PC-3 (cell line): ENCODE results near the gene ZNF668.

Experiments
- EZH2phosphoT487 ChIP-seq: fragments of 300-600 bp; sonication (generic); IDR thresholded peaks from 2 replicates; pipeline ENCODE4 v1.6.1; 2018; ENCODE audit warnings: mild to moderate bottlenecking, antibody characterized with exemption, low read length, borderline replicate concordance
- TF ChIP-seq, protein P1 (sequence below): fragments of 300-600 bp; sonication (generic); conservative IDR thresholded peaks from 2 replicates; pipeline ENCODE4 v1.5.1; 2017; ENCODE audit warnings: antibody characterized with exemption, low read depth, mild to moderate bottlenecking, low read length

DNA sequence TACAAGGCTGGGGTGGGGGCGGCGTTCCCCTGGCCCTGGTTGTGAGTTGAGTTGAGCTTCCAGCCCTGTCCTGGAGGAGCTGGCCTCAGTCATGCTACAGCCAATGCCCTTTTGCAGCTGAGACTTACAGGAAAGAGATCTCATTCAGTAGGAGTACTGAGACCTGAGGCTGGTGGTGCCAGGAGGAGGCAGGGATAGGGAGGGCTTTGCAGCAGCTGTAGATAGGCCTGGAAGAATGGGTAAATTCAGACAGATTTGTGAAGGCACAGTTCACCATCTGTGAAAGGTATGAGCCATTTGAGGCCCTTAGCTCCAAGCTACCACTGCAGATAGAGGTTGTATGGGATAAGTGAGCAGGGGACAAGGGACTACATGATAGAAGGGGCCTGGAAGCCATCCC is 35.0 kb downstream of the ZNF668 start:
- TF ChIP-seq, protein P1, sequence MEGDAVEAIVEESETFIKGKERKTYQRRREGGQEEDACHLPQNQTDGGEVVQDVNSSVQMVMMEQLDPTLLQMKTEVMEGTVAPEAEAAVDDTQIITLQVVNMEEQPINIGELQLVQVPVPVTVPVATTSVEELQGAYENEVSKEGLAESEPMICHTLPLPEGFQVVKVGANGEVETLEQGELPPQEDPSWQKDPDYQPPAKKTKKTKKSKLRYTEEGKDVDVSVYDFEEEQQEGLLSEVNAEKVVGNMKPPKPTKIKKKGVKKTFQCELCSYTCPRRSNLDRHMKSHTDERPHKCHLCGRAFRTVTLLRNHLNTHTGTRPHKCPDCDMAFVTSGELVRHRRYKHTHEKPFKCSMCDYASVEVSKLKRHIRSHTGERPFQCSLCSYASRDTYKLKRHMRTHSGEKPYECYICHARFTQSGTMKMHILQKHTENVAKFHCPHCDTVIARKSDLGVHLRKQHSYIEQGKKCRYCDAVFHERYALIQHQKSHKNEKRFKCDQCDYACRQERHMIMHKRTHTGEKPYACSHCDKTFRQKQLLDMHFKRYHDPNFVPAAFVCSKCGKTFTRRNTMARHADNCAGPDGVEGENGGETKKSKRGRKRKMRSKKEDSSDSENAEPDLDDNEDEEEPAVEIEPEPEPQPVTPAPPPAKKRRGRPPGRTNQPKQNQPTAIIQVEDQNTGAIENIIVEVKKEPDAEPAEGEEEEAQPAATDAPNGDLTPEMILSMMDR: no peak
- no peak for TF ChIP-seq EZH2phosphoT487
